ENCODE results near the gene TRIM43B.

DNA sequence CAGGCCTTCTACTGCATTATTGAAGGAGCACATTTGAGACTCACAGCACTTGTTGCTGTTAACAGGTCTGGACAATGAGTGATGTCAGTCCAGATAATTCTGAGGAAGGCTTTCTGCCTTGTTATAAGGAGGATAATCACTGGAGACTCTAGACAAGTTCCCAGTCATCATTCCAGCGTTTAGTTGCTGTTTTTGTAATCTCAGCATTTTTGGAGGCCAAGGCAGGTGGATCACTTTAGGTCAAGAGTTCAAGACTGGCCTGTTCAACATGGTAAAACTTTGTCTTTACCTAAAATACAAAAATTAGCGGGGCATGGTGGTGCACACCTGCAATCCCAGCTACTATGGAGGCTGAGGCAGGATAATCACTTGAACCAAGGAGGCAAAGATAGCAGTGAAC lies 39.6 kb upstream of the TRIM43B start:
- no peak for TF ChIP-seq EZH2 (IDR thresholded peaks at IDR 0.05; ENCODE audit: low read length)
- TF ChIP-seq, protein P1, sequence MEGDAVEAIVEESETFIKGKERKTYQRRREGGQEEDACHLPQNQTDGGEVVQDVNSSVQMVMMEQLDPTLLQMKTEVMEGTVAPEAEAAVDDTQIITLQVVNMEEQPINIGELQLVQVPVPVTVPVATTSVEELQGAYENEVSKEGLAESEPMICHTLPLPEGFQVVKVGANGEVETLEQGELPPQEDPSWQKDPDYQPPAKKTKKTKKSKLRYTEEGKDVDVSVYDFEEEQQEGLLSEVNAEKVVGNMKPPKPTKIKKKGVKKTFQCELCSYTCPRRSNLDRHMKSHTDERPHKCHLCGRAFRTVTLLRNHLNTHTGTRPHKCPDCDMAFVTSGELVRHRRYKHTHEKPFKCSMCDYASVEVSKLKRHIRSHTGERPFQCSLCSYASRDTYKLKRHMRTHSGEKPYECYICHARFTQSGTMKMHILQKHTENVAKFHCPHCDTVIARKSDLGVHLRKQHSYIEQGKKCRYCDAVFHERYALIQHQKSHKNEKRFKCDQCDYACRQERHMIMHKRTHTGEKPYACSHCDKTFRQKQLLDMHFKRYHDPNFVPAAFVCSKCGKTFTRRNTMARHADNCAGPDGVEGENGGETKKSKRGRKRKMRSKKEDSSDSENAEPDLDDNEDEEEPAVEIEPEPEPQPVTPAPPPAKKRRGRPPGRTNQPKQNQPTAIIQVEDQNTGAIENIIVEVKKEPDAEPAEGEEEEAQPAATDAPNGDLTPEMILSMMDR (optimal IDR thresholded peaks at IDR 0.05 in 1 of 3, IDR thresholded peaks at IDR 0.05 in 1 of 3, conservative IDR thresholded peaks at IDR 0.05 in 1 of 3; ENCODE audit: extremely low read depth in 1 of 3, insufficient read depth in 2 of 3, low read length in 3 of 3) = no peak

Data from keratinocyte (primary cell).